ENCODE data around the gene TNKS1BP1.

Gene TNKS1BP1, protein sequence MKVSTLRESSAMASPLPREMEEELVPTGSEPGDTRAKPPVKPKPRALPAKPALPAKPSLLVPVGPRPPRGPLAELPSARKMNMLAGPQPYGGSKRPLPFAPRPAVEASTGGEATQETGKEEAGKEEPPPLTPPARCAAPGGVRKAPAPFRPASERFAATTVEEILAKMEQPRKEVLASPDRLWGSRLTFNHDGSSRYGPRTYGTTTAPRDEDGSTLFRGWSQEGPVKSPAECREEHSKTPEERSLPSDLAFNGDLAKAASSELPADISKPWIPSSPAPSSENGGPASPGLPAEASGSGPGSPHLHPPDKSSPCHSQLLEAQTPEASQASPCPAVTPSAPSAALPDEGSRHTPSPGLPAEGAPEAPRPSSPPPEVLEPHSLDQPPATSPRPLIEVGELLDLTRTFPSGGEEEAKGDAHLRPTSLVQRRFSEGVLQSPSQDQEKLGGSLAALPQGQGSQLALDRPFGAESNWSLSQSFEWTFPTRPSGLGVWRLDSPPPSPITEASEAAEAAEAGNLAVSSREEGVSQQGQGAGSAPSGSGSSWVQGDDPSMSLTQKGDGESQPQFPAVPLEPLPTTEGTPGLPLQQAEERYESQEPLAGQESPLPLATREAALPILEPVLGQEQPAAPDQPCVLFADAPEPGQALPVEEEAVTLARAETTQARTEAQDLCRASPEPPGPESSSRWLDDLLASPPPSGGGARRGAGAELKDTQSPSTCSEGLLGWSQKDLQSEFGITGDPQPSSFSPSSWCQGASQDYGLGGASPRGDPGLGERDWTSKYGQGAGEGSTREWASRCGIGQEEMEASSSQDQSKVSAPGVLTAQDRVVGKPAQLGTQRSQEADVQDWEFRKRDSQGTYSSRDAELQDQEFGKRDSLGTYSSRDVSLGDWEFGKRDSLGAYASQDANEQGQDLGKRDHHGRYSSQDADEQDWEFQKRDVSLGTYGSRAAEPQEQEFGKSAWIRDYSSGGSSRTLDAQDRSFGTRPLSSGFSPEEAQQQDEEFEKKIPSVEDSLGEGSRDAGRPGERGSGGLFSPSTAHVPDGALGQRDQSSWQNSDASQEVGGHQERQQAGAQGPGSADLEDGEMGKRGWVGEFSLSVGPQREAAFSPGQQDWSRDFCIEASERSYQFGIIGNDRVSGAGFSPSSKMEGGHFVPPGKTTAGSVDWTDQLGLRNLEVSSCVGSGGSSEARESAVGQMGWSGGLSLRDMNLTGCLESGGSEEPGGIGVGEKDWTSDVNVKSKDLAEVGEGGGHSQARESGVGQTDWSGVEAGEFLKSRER (N-terminal part only)

DNA sequence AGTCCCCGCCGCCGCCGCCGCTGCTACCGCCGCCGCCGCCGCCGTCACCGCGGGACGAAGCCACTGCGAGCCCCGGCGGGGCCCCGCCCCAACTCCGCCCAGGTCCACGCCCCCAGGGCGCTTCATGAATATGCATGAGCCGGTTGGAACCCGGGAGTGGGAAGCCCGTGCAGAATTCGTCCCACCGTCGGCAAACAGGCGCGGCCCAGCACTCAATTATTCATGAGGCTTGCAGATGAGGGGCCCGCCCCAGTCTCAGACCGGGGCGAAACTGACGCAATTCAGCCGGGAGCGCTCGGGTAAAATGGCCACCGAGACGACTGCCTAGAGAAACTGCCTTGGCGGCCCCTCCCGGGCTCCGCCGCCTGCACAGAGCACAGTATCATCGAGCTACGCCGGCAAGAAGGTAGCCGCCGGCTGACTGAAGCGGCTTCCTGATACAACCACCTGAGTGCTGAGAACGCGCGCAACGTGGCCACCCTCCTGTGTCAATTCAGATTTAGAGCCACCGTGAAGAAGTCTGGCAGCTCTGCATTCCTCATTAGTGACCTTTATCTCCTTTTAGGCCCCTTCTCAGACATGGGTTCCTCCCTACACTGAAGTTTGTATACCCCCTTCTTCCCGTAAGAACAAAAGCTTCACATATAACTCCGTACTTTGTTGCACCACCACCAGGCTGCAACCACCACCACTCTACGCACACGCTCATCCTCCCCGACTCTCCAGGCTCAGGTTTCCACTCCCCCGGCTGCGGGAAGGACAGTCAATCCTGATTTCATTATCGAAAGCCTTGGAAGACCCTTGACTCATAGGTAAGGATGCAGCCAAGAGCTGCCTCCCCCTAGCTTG, at the start of gene TNKS1BP1:
Gene TNKS1BP1 (minus strand): TSS at position 67 of the 849 bp plus-strand sequence. CDS start 3,067 bp downstream, outside the sequence.
- TF ChIP-seq, protein P1, sequence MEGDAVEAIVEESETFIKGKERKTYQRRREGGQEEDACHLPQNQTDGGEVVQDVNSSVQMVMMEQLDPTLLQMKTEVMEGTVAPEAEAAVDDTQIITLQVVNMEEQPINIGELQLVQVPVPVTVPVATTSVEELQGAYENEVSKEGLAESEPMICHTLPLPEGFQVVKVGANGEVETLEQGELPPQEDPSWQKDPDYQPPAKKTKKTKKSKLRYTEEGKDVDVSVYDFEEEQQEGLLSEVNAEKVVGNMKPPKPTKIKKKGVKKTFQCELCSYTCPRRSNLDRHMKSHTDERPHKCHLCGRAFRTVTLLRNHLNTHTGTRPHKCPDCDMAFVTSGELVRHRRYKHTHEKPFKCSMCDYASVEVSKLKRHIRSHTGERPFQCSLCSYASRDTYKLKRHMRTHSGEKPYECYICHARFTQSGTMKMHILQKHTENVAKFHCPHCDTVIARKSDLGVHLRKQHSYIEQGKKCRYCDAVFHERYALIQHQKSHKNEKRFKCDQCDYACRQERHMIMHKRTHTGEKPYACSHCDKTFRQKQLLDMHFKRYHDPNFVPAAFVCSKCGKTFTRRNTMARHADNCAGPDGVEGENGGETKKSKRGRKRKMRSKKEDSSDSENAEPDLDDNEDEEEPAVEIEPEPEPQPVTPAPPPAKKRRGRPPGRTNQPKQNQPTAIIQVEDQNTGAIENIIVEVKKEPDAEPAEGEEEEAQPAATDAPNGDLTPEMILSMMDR (conservative IDR thresholded peaks at IDR 0.05; ENCODE audit: control insufficient read depth, insufficient read depth, low read depth, low read length), result no peak
- peak within 1 kb of the TSS; percentile 67 for H3K4me3 ChIP-seq (ENCODE audit: control insufficient read depth, low read depth, low read length)
- peak; percentile 95 for DNase-seq (ENCODE audit: low read depth)

DNA sequence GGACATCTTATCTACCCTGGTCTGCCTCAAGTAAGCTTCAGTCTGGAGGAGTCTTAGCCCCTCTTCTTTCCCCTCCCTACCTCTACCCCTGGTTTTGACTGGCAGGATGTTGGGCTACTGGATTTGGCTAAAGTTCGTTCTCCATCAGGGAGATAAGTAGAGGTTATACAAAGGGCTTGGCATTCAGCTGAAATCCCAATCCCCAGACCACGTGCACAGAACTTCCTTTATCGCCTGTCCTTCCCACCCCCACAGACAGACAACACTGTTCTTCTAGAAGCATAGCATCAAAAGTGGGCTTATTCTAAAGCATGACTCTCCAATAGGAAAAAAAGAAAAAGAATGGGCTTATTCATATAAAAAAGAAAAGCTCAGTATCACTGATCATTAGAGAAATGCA, 48.4 kb upstream of the TNKS1BP1 start:
- no peak overlapping the region for H3K4me3 ChIP-seq (ENCODE audit: control insufficient read depth, low read depth, low read length)
- no peak for DNase-seq (ENCODE audit: low read depth)
- TF ChIP-seq, protein P1 (conservative IDR thresholded peaks at IDR 0.05; ENCODE audit: control insufficient read depth, insufficient read depth, low read depth, low read length), result no peak

DNA sequence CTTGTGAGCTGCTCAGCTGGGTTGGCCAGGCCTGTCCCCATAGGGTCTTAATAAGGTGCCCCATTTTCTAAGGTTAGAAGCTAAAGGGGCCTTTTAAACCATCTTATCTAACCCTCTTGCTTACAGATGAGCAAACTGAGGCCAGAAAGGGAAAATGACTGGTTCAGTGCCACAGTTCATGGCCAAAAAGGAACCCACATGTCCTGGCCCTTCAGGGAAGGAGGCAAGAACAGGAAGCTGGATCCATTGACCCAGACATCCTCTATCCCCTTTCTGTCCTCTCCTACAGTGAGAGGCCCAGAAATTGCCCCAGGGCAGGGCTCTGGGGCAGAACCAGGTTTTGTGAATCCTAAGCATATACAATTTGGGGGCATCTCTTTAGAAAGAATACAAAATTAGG, 46.2 kb upstream of the TNKS1BP1 start:
- DNase-seq (ENCODE audit: low read depth), result no peak
- TF ChIP-seq, protein P1 (conservative IDR thresholded peaks at IDR 0.05; ENCODE audit: control insufficient read depth, insufficient read depth, low read depth, low read length), result no peak
- no peak overlapping the region for H3K4me3 ChIP-seq (ENCODE audit: control insufficient read depth, low read depth, low read length)

DNA sequence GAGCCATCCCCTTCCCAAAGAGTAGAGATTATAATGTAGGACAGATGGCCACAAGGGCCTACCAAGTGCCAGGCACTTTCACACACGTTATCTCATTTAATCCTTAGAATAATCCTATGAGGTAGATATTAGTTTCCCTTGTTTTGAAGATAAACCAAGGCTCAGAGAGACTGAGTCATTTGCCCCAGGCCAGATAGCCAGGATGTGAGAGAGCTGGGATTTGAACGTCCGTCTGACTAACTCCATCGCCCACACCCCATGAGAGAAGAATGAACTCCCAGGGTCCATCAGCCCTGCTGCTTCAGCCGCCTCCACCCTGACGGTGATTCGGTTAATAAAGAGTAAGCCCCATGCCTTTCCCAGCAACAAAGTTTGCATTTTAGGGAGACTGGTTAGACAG, 45.5 kb upstream of the TNKS1BP1 start:
- H3K4me3 ChIP-seq (ENCODE audit: control insufficient read depth, low read depth, low read length), result no peak overlapping the region
- DNase-seq (ENCODE audit: low read depth), result peak; percentile 38
- TF ChIP-seq, protein P1 (conservative IDR thresholded peaks at IDR 0.05; ENCODE audit: control insufficient read depth, insufficient read depth, low read depth, low read length), result no peak

DNA sequence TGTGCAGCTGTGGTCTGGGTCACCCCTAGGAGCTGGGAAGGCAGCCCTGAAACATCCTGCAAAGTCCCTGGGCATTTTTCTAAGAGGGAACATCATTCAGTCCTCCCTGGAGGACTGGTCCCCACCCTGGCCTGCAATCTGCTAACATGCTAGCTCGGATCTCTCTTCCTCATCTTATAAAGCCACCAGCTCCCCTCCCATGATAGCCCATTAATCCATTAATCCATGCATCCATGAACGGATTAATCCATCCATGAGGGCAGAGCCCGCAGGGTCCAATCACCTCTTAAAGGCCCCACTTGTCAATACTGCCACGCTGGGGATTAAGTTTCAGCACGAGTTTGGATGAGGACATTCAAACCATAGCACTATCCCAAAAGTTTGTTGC, 44.1 kb upstream of the TNKS1BP1 start:
- TF ChIP-seq, protein P1 (conservative IDR thresholded peaks at IDR 0.05; ENCODE audit: control insufficient read depth, insufficient read depth, low read depth, low read length), result no peak
- no peak overlapping the region for H3K4me3 ChIP-seq (ENCODE audit: control insufficient read depth, low read depth, low read length)
- DNase-seq (ENCODE audit: low read depth), result no peak

Data from fibroblast of mammary gland (primary cell).